Gastrocnemius medialis (tissue), 4 donors: ENCODE measurements around the gene PWP1.

Experiments
- POLR2A ChIP-seq, 2 donors: fragments of 450-650 bp; IDR thresholded peaks; one replicate each; pipeline ENCODE4 v1.6.1; 2017; ENCODE audit warnings: antibody characterized with exemption in 2 of 2, mild to moderate bottlenecking in 2 of 2, moderate library complexity in 2 of 2
- TF ChIP-seq, protein P1 (sequence below), 5 experiments: fragments of 450-650 bp in 3 of 5; fragments of 200-600 bp in 2 of 5; sonication (generic) in 2 of 5; IDR thresholded peaks in 4 of 5; conservative IDR thresholded peaks in 1 of 5; 1 replicate in 4 of 5; 2 replicates in 1 of 5; pipeline ENCODE4 v1.5.1; 2016 to 2019; ENCODE audit warnings: antibody characterized with exemption in 5 of 5, mild to moderate bottlenecking in 3 of 5, moderate library complexity in 3 of 5

DNA sequence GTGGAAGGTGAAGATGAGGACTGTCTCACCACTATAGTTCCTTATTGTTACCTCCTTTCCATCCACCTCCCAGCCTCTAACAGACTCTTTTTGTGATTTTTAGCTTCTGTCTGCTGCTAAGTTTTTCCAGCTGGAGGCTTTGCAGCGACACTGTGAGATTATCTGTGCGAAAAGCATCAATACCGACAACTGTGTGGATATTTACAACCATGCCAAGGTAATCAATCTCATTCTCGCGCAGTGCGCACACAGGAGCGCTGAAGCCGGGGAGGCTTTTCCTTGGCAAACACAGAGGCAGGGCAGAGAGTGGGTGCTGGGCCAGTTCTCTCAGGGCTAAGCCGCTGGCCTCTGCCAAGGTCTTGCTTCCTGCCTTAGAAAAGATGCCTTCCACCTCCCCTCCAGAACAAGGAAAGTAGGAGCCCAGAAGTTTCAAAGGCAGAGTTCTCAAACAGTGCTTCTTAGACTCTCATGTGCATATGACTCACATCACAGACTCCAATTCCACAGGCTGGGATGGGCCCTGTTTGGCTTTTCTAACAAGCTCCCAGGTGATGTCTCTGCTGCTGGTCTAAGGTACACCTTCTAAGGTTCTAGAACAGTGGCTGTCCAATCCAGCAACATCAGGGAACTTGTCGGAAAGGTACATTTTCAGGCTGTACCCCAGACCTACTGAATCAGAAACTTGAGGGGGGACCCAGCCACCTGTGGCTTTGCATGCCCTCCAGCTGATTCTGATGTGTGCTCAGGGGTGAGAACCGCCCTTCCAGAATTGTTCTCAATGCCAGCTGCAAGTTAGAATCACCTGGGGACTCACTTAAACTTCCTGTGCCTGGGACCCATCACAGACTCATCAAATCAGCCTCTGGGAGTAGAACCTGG is 33.8 kb upstream of the PWP1 start:
- TF ChIP-seq, protein P1, sequence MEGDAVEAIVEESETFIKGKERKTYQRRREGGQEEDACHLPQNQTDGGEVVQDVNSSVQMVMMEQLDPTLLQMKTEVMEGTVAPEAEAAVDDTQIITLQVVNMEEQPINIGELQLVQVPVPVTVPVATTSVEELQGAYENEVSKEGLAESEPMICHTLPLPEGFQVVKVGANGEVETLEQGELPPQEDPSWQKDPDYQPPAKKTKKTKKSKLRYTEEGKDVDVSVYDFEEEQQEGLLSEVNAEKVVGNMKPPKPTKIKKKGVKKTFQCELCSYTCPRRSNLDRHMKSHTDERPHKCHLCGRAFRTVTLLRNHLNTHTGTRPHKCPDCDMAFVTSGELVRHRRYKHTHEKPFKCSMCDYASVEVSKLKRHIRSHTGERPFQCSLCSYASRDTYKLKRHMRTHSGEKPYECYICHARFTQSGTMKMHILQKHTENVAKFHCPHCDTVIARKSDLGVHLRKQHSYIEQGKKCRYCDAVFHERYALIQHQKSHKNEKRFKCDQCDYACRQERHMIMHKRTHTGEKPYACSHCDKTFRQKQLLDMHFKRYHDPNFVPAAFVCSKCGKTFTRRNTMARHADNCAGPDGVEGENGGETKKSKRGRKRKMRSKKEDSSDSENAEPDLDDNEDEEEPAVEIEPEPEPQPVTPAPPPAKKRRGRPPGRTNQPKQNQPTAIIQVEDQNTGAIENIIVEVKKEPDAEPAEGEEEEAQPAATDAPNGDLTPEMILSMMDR (IDR thresholded peaks at IDR 0.05 in 4 of 5, conservative IDR thresholded peaks at IDR 0.05 in 1 of 5), result no peak
- TF ChIP-seq POLR2A (IDR thresholded peaks at IDR 0.05), result no peak
